ENCODE results near the gene MCM7.

DNA sequence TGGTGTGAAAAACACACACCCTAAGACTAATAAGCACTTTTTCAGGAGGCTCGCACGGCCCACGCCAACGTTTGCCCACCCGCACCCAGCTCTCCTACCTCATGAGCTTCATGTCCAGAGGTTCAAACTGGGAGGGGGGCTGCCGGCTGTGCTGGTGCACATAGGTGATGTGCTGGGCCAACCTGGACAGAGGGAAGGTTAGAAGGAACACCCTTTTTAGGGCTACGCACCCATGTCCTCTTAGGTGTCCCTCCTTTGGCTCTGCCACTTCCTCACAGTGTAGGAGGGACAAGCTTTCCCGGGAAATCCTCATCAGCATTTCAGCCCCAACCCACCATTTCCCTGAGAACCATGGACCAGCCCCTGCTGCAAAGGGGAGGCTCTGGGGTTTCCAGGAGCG lies 5.9 kb downstream of the MCM7 start:
- TF ChIP-seq, protein P1, sequence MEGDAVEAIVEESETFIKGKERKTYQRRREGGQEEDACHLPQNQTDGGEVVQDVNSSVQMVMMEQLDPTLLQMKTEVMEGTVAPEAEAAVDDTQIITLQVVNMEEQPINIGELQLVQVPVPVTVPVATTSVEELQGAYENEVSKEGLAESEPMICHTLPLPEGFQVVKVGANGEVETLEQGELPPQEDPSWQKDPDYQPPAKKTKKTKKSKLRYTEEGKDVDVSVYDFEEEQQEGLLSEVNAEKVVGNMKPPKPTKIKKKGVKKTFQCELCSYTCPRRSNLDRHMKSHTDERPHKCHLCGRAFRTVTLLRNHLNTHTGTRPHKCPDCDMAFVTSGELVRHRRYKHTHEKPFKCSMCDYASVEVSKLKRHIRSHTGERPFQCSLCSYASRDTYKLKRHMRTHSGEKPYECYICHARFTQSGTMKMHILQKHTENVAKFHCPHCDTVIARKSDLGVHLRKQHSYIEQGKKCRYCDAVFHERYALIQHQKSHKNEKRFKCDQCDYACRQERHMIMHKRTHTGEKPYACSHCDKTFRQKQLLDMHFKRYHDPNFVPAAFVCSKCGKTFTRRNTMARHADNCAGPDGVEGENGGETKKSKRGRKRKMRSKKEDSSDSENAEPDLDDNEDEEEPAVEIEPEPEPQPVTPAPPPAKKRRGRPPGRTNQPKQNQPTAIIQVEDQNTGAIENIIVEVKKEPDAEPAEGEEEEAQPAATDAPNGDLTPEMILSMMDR (IDR thresholded peaks at IDR 0.05) = no peak
- TF ChIP-seq POLR2A (IDR thresholded peaks at IDR 0.05) = no peak

All from thyroid gland (tissue), 4 donors.